Fibroblast of pulmonary artery (primary cell): ENCODE data around the gene SNRNP25.
A peak's percentile ranks its signal among the peaks of the same experiment; 100 is the strongest.

Experiments
- DNase-seq: peaks from one replicate; pipeline ENCODE4 v3.0.0-alpha.2; 2010; ENCODE audit warnings: low read depth
- H3K4me3 ChIP-seq: replicated peaks from 2 replicates; pipeline ENCODE4 v1.5.1; 2011; ENCODE audit warnings: low read depth, mild to moderate bottlenecking, control low read depth, low read length, moderate library complexity
- TF ChIP-seq, protein P1 (sequence below): IDR thresholded peaks from 2 replicates; pipeline ENCODE4 v1.5.1; 2011; ENCODE audit warnings: mild to moderate bottlenecking, control low read depth, low read length, inconsistent platforms; ENCODE audit errors: missing control alignments

Gene SNRNP25

GRCh38 chr16:66309-67182 lies 12.9 kb downstream of the SNRNP25 start:
- TF ChIP-seq, protein P1, sequence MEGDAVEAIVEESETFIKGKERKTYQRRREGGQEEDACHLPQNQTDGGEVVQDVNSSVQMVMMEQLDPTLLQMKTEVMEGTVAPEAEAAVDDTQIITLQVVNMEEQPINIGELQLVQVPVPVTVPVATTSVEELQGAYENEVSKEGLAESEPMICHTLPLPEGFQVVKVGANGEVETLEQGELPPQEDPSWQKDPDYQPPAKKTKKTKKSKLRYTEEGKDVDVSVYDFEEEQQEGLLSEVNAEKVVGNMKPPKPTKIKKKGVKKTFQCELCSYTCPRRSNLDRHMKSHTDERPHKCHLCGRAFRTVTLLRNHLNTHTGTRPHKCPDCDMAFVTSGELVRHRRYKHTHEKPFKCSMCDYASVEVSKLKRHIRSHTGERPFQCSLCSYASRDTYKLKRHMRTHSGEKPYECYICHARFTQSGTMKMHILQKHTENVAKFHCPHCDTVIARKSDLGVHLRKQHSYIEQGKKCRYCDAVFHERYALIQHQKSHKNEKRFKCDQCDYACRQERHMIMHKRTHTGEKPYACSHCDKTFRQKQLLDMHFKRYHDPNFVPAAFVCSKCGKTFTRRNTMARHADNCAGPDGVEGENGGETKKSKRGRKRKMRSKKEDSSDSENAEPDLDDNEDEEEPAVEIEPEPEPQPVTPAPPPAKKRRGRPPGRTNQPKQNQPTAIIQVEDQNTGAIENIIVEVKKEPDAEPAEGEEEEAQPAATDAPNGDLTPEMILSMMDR, result no peak
- no peak for DNase-seq
- H3K4me3 ChIP-seq, result no peak overlapping the region

DNA sequence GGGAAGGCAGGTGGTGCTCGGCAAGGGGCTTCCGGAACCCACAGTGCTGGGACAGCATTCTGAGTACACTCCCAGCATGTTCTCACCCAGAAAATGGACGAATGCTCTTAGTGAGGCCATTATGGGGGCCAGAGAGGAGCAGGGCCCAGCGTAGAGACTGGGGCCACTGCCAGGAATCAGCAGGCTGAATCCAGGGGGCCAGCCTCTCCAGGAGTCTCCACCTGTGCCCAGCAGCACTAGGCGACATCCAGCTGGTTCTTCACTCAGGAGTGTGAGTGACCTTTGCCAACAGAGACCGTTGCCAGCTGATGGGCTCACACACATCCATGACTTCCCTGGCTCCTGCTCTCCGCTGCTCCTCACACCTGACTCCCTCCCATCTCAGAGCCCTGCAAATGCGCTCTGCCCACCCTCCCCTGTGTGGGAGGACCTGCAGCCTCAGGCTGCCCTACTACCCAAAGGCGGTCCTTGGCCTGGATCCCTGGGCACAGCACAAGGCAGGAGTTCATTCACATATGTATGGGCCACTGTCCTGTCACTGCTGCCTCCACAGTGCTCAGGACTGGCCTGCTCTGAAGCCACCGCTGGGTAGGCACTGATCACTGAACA lies 13.7 kb downstream of the SNRNP25 start:
- TF ChIP-seq, protein P1, result no peak
- no peak for DNase-seq
- H3K4me3 ChIP-seq, result no peak overlapping the region

- no peak overlapping the region for H3K4me3 ChIP-seq
- TF ChIP-seq, protein P1, result no peak
- no peak for DNase-seq
Observed at GRCh38 chr16:67884-68789, 14.5 kb downstream of the SNRNP25 start.

DNA sequence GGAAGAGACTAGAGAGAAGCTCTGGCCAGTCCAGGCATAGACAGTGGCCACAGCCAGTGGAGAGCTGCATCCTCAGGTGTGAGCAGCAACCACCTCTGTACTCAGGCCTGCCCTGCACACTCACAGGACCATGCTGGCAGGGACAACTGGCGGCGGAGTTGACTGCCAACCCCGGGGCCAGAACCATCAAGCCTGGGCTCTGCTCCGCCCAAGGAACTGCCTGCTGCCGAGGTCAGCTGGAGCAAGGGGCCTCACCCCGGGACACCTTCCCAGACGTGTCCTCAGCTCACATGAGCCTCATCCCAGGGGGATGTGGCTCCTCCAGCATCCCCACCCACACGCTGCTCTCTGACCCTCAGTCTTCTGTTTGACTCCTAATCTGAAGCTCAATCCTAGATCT lies 15.6 kb downstream of the SNRNP25 start:
- no peak for DNase-seq
- no peak overlapping the region for H3K4me3 ChIP-seq
- TF ChIP-seq, protein P1, result no peak

GRCh38 chr16:71210-71539 lies 17.5 kb downstream of the SNRNP25 start:
- DNase-seq, result no peak
- H3K4me3 ChIP-seq, result peak overlapping the region; percentile 74
- TF ChIP-seq, protein P1, result no peak

- DNase-seq, result peak; percentile 61
- TF ChIP-seq, protein P1, result no peak
- H3K4me3 ChIP-seq, result peak overlapping the region; percentile 74
Observed at GRCh38 chr16:71540-72401, 18.1 kb downstream of the SNRNP25 start.
